Neural progenitor cell (in vitro differentiated cells): ENCODE results near the gene PIAS2. TPM values are rescaled to one million over a fixed set of nuclear protein-coding genes. Genes with fewer than 3 reads are reported as not detected.

ENCODE experiments used
- DNase-seq: peaks from one replicate; pipeline ENCODE4 v3.0.0-alpha.2; 2016; ENCODE audit warnings: low spot score
- H2AFZ ChIP-seq: fragments of 200-600 bp; sonication (generic); replicated peaks from 2 replicates; pipeline ENCODE4 v1.6.1; 2016; ENCODE audit warnings: antibody characterized with exemption
- H3F3A ChIP-seq: fragments of 200-600 bp; sonication (generic); 2 replicates; pipeline ENCODE4 v1.6.1; 2016; ENCODE audit warnings: antibody characterized with exemption, low read depth
- H3K27ac ChIP-seq: fragments of 200-600 bp; sonication (generic); 2 replicates; pipeline ENCODE4 v1.5.1; 2016; ENCODE audit warnings: mild to moderate bottlenecking
- H3K27me3 ChIP-seq: fragments of 200-600 bp; sonication (generic); 2 replicates; pipeline ENCODE4 v1.6.1; 2016; ENCODE audit warnings: mild to moderate bottlenecking, moderate library complexity
- H3K36me3 ChIP-seq: fragments of 200-600 bp; sonication (generic); 2 replicates; pipeline ENCODE4 v1.5.1; 2016
- H3K4me1 ChIP-seq: fragments of 200-600 bp; sonication (generic); 2 replicates; pipeline ENCODE4 v1.6.1; 2016; ENCODE audit warnings: mixed run types
- H3K4me2 ChIP-seq: fragments of 200-600 bp; sonication (generic); 2 replicates; pipeline ENCODE4 v1.6.1; 2016
- H3K4me3 ChIP-seq: fragments of 200-600 bp; sonication (generic); 2 replicates; pipeline ENCODE4 v1.5.1; 2016
- H3K79me2 ChIP-seq: fragments of 200-600 bp; sonication (generic); 2 replicates; pipeline ENCODE4 v1.6.1; 2016; ENCODE audit warnings: low read depth
- H3K9ac ChIP-seq: fragments of 200-600 bp; sonication (generic); 2 replicates; pipeline ENCODE4 v1.6.1; 2016
- H3K9me3 ChIP-seq: fragments of 200-600 bp; sonication (generic); 2 replicates; pipeline ENCODE4 v1.5.1; 2016; ENCODE audit warnings: low read depth
- H4K20me1 ChIP-seq: fragments of 200-600 bp; sonication (generic); 2 replicates; pipeline ENCODE4 v1.6.1; 2016; ENCODE audit warnings: low read depth
- H3K27ac Mint-ChIP-seq: 3 replicates; pipeline ENCODE4 v1.8.0; 2021; ENCODE audit warnings: mixed read lengths
- H3K27me3 Mint-ChIP-seq: 2 replicates; pipeline ENCODE4 v1.8.0; 2022; ENCODE audit warnings: low read depth, mild to moderate bottlenecking, inconsistent platforms, moderate library complexity, mixed read lengths; ENCODE audit not compliant: insufficient read depth
- H3K36me3 Mint-ChIP-seq: 3 replicates; pipeline ENCODE4 v1.8.0; 2021; ENCODE audit warnings: mixed read lengths
- H3K4me1 Mint-ChIP-seq: 3 replicates; pipeline ENCODE4 v1.8.0; 2021; ENCODE audit warnings: mixed read lengths
- H3K4me3 Mint-ChIP-seq: 3 replicates; pipeline ENCODE4 v1.8.0; 2021; ENCODE audit warnings: mild to moderate bottlenecking, moderate library complexity, mixed read lengths
- H3K9me3 Mint-ChIP-seq: 3 replicates; pipeline ENCODE4 v1.8.0; 2020; ENCODE audit warnings: mixed read lengths
- CTCF ChIP-seq: fragments of 200-600 bp; sonication (generic); IDR thresholded peaks from 2 replicates; pipeline ENCODE4 v1.5.1; 2017; ENCODE audit warnings: antibody characterized with exemption, mild to moderate bottlenecking
- EZH2 ChIP-seq: fragments of 200-600 bp; sonication (generic); IDR thresholded peaks from 2 replicates; pipeline ENCODE4 v1.6.1; 2017; ENCODE audit warnings: antibody characterized with exemption, mild to moderate bottlenecking, moderate library complexity
- EZH2phosphoT487 ChIP-seq: fragments of 200-600 bp; sonication (generic); IDR thresholded peaks from 2 replicates; pipeline ENCODE4 v1.6.1; 2017; ENCODE audit warnings: antibody characterized with exemption
- total RNA-seq: library from RNA; depleted of rRNA; stranded (reverse); fragments of >200 nt; gene quantifications from 2 replicates; pipeline ENCODE4 v1.2.3, GENCODE V29; 2015; ENCODE audit warnings: low replicate concordance

The PIAS2 gene
- total RNA-seq, 1 donor from 2014 or later = 39.4 TPM

- Histone ChIP-seq H3K36me3 (no peaks in the 10 kb centered on the region), H3K4me3 (no peak overlapping the region), H3K4me1 (no peaks in the 10 kb centered on the region), H3K27me3 (no peaks in the 10 kb centered on the region), H3K9me3 (no peaks in the 10 kb centered on the region), H3K4me2 (no peak overlapping the region), H3K79me2 (no peaks in the 10 kb centered on the region), H3K9ac (no peak overlapping the region), H3F3A (no peaks in the 10 kb centered on the region), H4K20me1 (no peaks in the 10 kb centered on the region), H2AFZ (no peak overlapping the region), H3K27ac (no peak overlapping the region)
- Mint-ChIP-seq H3K36me3 (no peaks in the 10 kb centered on the region), H3K4me1 (peaks cover 8% of the 10 kb centered on the region), H3K4me3 (no peak overlapping the region), H3K27me3 (peaks cover 2% of the 10 kb centered on the region), H3K27ac (no peak overlapping the region), H3K9me3 (no peaks in the 10 kb centered on the region)
- TF ChIP-seq EZH2 (no peak), CTCF (no peak), EZH2phosphoT487 (no peak)
- DNase-seq = no peak
Measured at GRCh38 chr18:46771141-46771540, 146.2 kb downstream of the PIAS2 start.

- no peak overlapping the region for H3K27ac ChIP-seq
- Mint-ChIP-seq H3K9me3 (no peaks in the 10 kb centered on the region), H3K27ac (no peak overlapping the region), H3K27me3 (peaks cover 2% of the 10 kb centered on the region), H3K4me1 (peaks cover 8% of the 10 kb centered on the region), H3K36me3 (no peaks in the 10 kb centered on the region), H3K4me3 (no peak overlapping the region)
- DNase-seq = no peak
- TF ChIP-seq EZH2phosphoT487 = no peak
- no peak for TF ChIP-seq EZH2
- TF ChIP-seq CTCF = no peak
- no peaks in the 10 kb centered on the region for H3K4me1 ChIP-seq
- H3K9me3 ChIP-seq = no peaks in the 10 kb centered on the region
- no peaks in the 10 kb centered on the region for H3K79me2 ChIP-seq
- H3K9ac ChIP-seq = no peak overlapping the region
- H3K4me2 ChIP-seq = no peak overlapping the region
- no peaks in the 10 kb centered on the region for H3K27me3 ChIP-seq
- H3K36me3 ChIP-seq = no peaks in the 10 kb centered on the region
- H4K20me1 ChIP-seq = no peaks in the 10 kb centered on the region
- H3F3A ChIP-seq = no peaks in the 10 kb centered on the region
- H2AFZ ChIP-seq = no peak overlapping the region
- H3K4me3 ChIP-seq = no peak overlapping the region
Measured at GRCh38 chr18:46770708-46771107, 146.6 kb downstream of the PIAS2 start.

GRCh38 chr18:46768166-46768921 lies 149.0 kb downstream of the PIAS2 start:
- no peaks in the 10 kb centered on the region for H3K4me1 ChIP-seq
- TF ChIP-seq EZH2 = no peak
- no peak for TF ChIP-seq CTCF
- no peak for TF ChIP-seq EZH2phosphoT487
- H3K27ac ChIP-seq = no peak overlapping the region
- DNase-seq = no peak
- Mint-ChIP-seq H3K27me3 (peaks cover 4% of the 10 kb centered on the region), H3K4me3 (no peak overlapping the region), H3K27ac (no peak overlapping the region), H3K9me3 (no peaks in the 10 kb centered on the region), H3K4me1 (peaks cover 8% of the 10 kb centered on the region), H3K36me3 (no peaks in the 10 kb centered on the region)
- no peak overlapping the region for H3K4me3 ChIP-seq
- H3F3A ChIP-seq = no peaks in the 10 kb centered on the region
- H3K9ac ChIP-seq = no peak overlapping the region
- no peak overlapping the region for H3K4me2 ChIP-seq
- H2AFZ ChIP-seq = no peak overlapping the region
- H3K36me3 ChIP-seq = no peaks in the 10 kb centered on the region
- no peaks in the 10 kb centered on the region for H3K79me2 ChIP-seq
- H4K20me1 ChIP-seq = no peaks in the 10 kb centered on the region
- no peaks in the 10 kb centered on the region for H3K9me3 ChIP-seq
- no peaks in the 10 kb centered on the region for H3K27me3 ChIP-seq
